ENCODE measurements around the gene SRRT. TPM values are rescaled to one million over a fixed set of nuclear protein-coding genes. Genes with fewer than 3 reads are reported as not detected.

Gene SRRT
- total and polyA plus RNA-seq, 2 of the 4 experiments (the other 2 are of a cell fraction) = 41.4 to 93.5 TPM

- Histone ChIP-seq H2AFZ (replicated peaks; ENCODE audit: low read length, poor library complexity) (peak overlapping the region; percentile 87), H3K27ac (ENCODE audit: insufficient read depth, low read length) (peak overlapping the region; percentile 91), H3K14ac (replicated peaks; ENCODE audit: low read depth, low read length) (peak overlapping the region; percentile 90), H3K27me3 (ENCODE audit: control insufficient read depth, insufficient read depth, low read length) (peaks cover 9% of the 10 kb centered on the region), H4K20me1 (ENCODE audit: insufficient read depth, low read length) (peaks cover 15% of the 10 kb centered on the region; the same call in 1 of the 2 replicates), H2BK15ac (ENCODE audit: low read depth, low read length) (peak overlapping the region; percentile 42; the same call in 1 of the 3 replicates), H3K79me1 (ENCODE audit: low read depth in 1 of 2, low read length in 2 of 2) (peaks cover 14 to 26% of the 10 kb centered on the region in 2 experiments; a peak in 3 of 4 replicates), H3K9me1 (ENCODE audit: insufficient read depth, low read length) (peaks cover 3% of the 10 kb centered on the region; the same call in 1 of the 2 replicates), H2AK9ac (replicated peaks; ENCODE audit: low read depth, low read length, poor library complexity) (peak overlapping the region; percentile 86), H3K4me3 (ENCODE audit: insufficient read depth, low read depth, low read length) (no peak overlapping the region), H2BK20ac (ENCODE audit: low read depth, low read length) (no peak overlapping the region; the same call in 1 of the 2 replicates), H3K9ac (ENCODE audit: low read depth, low read length) (peak overlapping the region; percentile 68), H2AK5ac (ENCODE audit: low read depth, low read length) (peak overlapping the region; percentile 91), H4K5ac (ENCODE audit: low read depth, low read length) (peak overlapping the region; percentile 99), H3K9me3 (ENCODE audit: control insufficient read depth, insufficient read depth, low read length) (no peaks in the 10 kb centered on the region), H3K23ac (ENCODE audit: low read depth, low read length) (peak overlapping the region; percentile 70; the same call in 1 of the 2 replicates), H3K4ac (ENCODE audit: low read depth, low read length) (peak overlapping the region; percentile 95), H3K4me1 (ENCODE audit: control insufficient read depth, insufficient read depth, low read length) (peaks cover 16% of the 10 kb centered on the region), H2BK120ac (ENCODE audit: low read depth, low read length) (peak overlapping the region; percentile 89), H3K56ac (ENCODE audit: extremely low read depth, insufficient read depth, low read length) (0 out of 2 replicates have a peak overlapping the region, but pooled peaks have one; percentile 43), H3K36me3 (ENCODE audit: control insufficient read depth, insufficient read depth, low read length) (peaks cover 29% of the 10 kb centered on the region), H4K91ac (ENCODE audit: insufficient read depth, low read depth, low read length) (peak overlapping the region; percentile 85), H2BK5ac (ENCODE audit: low read depth, low read length, poor library complexity, severe bottlenecking) (peak overlapping the region; percentile 64), H4K8ac (ENCODE audit: low read depth in 2 of 2, low read length in 2 of 2) (peak overlapping the region; percentile 91 to 99), H3K4me2 (ENCODE audit: low read depth, low read length) (peak overlapping the region; percentile 53; the same call in 1 of the 2 replicates), H3K18ac (ENCODE audit: low read depth, low read length) (peak overlapping the region; percentile 70)
- BruUV-seq (replicated peaks) = no TSS peak
- in situ Hi-C loops (cut with MboI; ENCODE audit: low sequenced_read_pairs) = loop anchor here (5.0 to 10.0 kb wide), 2 partner anchors 166 to 394 kb away; no protein-coding TSS in a partner anchor
- DNase-seq = no peak
- ATAC-seq (ENCODE audit: low read depth) = no peak
- ChIA-PET CTCF (no interaction called here), POLR2A (ENCODE audit: unreplicated experiment) (interaction anchor here (0.5 to 1.4 kb wide), 5 partner anchors 10 to 314 kb away, joined by 3 to 15 read pairs (median 4); partner anchors contain the start of gene SRRT)
- intact Hi-C loops (cut with micrococcal nuclease) = no loop called here
- dilution Hi-C loops (cut with HindIII; ENCODE audit: low sequenced_read_pairs, unreplicated experiment) = no loop called here
- 17% methylated on average over 2 of the region's 43 CpGs; no CpG with 5 or more reads in 1 of the 2 experiments for WGBS, 2 experiments (ENCODE audit: extremely low coverage in 2 of 2, insufficient read length in 1 of 2)
- no peak for TF ChIP-seq MXI1 (IDR thresholded peaks at IDR 0.05; ENCODE audit: borderline replicate concordance, low read depth, low read length)
- no peak for TF ChIP-seq RCOR1 (IDR thresholded peaks at IDR 0.05; ENCODE audit: insufficient replicate concordance, low read length)
- TF ChIP-seq POLR2A (IDR thresholded peaks at IDR 0.05; ENCODE audit: low read depth, low read length) = no peak
- no peak for TF ChIP-seq CEBPB (IDR thresholded peaks at IDR 0.05; ENCODE audit: low read depth, low read length)
- TF ChIP-seq ELK1 (IDR thresholded peaks at IDR 0.05; ENCODE audit: borderline replicate concordance, low read depth, low read length) = no peak
- TF ChIP-seq MAFK (IDR thresholded peaks at IDR 0.05; ENCODE audit: low read depth, low read length) = no peak
- TF ChIP-seq USF2 (IDR thresholded peaks at IDR 0.05; ENCODE audit: low read depth, low read length) = no peak
- TF ChIP-seq FOS (IDR thresholded peaks at IDR 0.05; ENCODE audit: low read depth, low read length) = no peak
- TF ChIP-seq CHD1 (IDR thresholded peaks at IDR 0.05; ENCODE audit: low read depth, low read length) = no peak
- no peak for TF ChIP-seq BHLHE40 (IDR thresholded peaks at IDR 0.05; ENCODE audit: low read depth, low read length)
- no peak for TF ChIP-seq RAD21 (IDR thresholded peaks at IDR 0.05; ENCODE audit: low read length)
- TF ChIP-seq MAZ (IDR thresholded peaks at IDR 0.05; ENCODE audit: borderline replicate concordance, low read depth, low read length) = no peak
- TF ChIP-seq SMC3 (IDR thresholded peaks at IDR 0.05; ENCODE audit: low read depth, low read length) = no peak
- no peak for TF ChIP-seq NFE2L2 (IDR thresholded peaks at IDR 0.05; ENCODE audit: low read depth, low read length)
- no peak for TF ChIP-seq RFX5 (IDR thresholded peaks at IDR 0.05; ENCODE audit: low read depth, low read length)
Measured at GRCh38 chr7:100890653-100891567, 16.0 kb downstream of the SRRT start.
